Parathyroid adenoma (tissue), 2 donors: ENCODE measurements around the gene SMARCC2.
"Not testable (repeated sequence)": the region's sequence is repeated elsewhere in the genome, so short reads cannot be mapped to it uniquely, and the experiment has no call there.

Source experiments
- H2AFZ ChIP-seq: fragments of 300-600 bp; sonication (generic); one replicate; pipeline ENCODE4 v1.7.0; 2017; ENCODE audit warnings: antibody characterized with exemption, mild to moderate bottlenecking
- H3K27ac ChIP-seq: fragments of 300-600 bp; sonication (generic); one replicate; pipeline ENCODE4 v1.7.0; 2017
- H3K27me3 ChIP-seq: fragments of 300-600 bp; sonication (generic); one replicate; pipeline ENCODE4 v1.7.0; 2017; ENCODE audit warnings: low read length; ENCODE audit not compliant: control insufficient read depth, insufficient read depth
- H3K36me3 ChIP-seq: fragments of 300-600 bp; sonication (generic); one replicate; pipeline ENCODE4 v1.7.0; 2017; ENCODE audit warnings: low read length; ENCODE audit not compliant: control insufficient read depth, insufficient read depth
- H3K4me1 ChIP-seq: fragments of 300-600 bp; sonication (generic); one replicate; pipeline ENCODE4 v1.7.0; 2017; ENCODE audit warnings: control low read depth
- H3K4me2 ChIP-seq: fragments of 300-600 bp; sonication (generic); one replicate; pipeline ENCODE4 v1.7.0; 2017; ENCODE audit warnings: low read length
- H3K4me3 ChIP-seq: fragments of 300-600 bp; sonication (generic); one replicate; pipeline ENCODE4 v1.7.0; 2017; ENCODE audit warnings: low read depth, low read length
- H3K79me2 ChIP-seq: fragments of 300-600 bp; sonication (generic); one replicate; pipeline ENCODE4 v1.7.0; 2017; ENCODE audit warnings: control low read depth
- H3K9ac ChIP-seq: fragments of 300-600 bp; sonication (generic); one replicate; pipeline ENCODE4 v1.7.0; 2017; ENCODE audit warnings: mild to moderate bottlenecking
- H3K9me3 ChIP-seq: fragments of 300-600 bp; sonication (generic); one replicate; pipeline ENCODE4 v1.7.0; 2017; ENCODE audit warnings: low read length; ENCODE audit not compliant: control insufficient read depth
- TF ChIP-seq, protein P1 (sequence below): fragments of 300-600 bp; sonication (generic); IDR thresholded peaks from one replicate; pipeline ENCODE4 v1.7.0; 2017; ENCODE audit warnings: antibody characterized with exemption, mild to moderate bottlenecking
- donor health status: primary hyperparathyroidism.

SMARCC2 gene

GRCh38 chr12:56197921-56198635 lies 8.8 kb upstream of the SMARCC2 start:
- no peak overlapping the region for H3K4me2 ChIP-seq
- no peaks in the 10 kb centered on the region for H3K36me3 ChIP-seq
- H3K79me2 ChIP-seq, result no peaks in the 10 kb centered on the region
- H3K27me3 ChIP-seq, result no peaks in the 10 kb centered on the region
- no peaks in the 10 kb centered on the region for H3K4me1 ChIP-seq
- no peak overlapping the region for H3K9ac ChIP-seq
- no peak overlapping the region for H3K4me3 ChIP-seq
- TF ChIP-seq, protein P1, sequence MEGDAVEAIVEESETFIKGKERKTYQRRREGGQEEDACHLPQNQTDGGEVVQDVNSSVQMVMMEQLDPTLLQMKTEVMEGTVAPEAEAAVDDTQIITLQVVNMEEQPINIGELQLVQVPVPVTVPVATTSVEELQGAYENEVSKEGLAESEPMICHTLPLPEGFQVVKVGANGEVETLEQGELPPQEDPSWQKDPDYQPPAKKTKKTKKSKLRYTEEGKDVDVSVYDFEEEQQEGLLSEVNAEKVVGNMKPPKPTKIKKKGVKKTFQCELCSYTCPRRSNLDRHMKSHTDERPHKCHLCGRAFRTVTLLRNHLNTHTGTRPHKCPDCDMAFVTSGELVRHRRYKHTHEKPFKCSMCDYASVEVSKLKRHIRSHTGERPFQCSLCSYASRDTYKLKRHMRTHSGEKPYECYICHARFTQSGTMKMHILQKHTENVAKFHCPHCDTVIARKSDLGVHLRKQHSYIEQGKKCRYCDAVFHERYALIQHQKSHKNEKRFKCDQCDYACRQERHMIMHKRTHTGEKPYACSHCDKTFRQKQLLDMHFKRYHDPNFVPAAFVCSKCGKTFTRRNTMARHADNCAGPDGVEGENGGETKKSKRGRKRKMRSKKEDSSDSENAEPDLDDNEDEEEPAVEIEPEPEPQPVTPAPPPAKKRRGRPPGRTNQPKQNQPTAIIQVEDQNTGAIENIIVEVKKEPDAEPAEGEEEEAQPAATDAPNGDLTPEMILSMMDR, result no peak
- no peaks in the 10 kb centered on the region for H3K9me3 ChIP-seq
- H2AFZ ChIP-seq, result no peak overlapping the region
- H3K27ac ChIP-seq, result no peak overlapping the region

DNA sequence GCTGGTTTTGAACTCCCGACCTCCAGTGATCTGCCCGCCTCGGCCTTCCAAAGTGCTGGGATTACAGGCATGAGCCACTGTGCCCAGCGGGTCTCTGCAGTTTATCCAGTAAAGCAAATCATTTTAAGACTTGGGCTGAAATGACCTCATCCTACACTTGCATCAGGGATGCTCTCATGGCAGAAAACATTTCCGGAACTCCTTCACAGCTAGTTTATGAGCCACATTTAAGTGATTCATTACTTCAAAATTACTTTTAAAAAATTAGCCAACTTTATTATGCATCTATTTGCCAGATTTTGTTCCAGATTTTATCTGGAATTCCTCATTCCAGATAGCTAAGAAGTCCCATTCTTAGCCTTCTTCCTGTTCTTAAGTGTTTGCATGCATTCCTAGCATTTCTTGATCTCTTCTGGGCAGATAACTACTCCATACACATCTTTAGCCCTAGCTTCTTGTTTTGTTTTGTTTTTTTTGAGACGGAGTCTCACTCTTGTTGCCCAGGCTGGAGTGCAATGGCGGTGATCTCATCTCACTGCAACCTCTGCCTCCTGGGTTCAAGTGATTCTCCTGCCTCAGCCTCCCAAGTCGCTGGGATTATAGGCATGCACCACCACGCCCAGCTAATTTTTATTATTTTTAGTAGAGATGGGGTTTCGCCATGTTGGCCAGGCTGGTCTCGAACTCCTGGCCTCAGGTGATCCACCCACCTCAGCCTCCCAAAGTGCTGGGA lies 7.7 kb upstream of the SMARCC2 start:
- H3K4me2 ChIP-seq, H3K4me3 ChIP-seq, H3K36me3 ChIP-seq, H3K9ac ChIP-seq, H3K27ac ChIP-seq, H2AFZ ChIP-seq, H3K4me1 ChIP-seq, H3K27me3 ChIP-seq, H3K79me2 ChIP-seq, H3K9me3 ChIP-seq: not testable (repeated sequence)

DNA sequence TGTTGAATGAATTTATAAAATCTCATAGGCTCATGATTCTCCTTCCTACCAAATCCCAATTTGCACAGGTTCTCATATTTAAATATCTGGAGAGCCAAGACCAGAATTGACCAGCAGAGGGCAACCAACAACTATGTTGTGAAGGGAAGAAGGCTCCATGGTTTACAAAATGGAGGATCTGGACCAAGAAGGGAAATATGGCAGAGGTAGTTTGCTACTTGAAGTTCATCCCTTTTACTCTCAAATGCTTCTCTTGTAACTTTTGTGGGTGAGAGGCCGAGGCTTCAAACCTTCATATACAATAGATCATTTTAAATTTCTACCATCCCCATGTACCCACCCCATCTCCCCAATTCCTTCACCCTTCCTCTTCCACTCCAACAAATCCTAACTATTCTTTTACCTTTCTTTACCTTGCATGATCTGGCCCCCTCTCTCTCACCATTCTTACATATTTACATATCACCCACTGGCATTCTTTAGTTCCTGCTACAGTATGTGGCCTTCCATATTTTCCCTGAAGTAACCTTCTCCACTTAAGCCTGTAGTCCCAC lies 3.8 kb upstream of the SMARCC2 start:
- no peak overlapping the region for H3K27ac ChIP-seq
- TF ChIP-seq, protein P1, result peak; percentile 95
- H3K79me2 ChIP-seq, result peaks cover 10% of the 10 kb centered on the region
- H3K27me3 ChIP-seq, result no peaks in the 10 kb centered on the region
- H3K4me2 ChIP-seq, result no peak overlapping the region
- H3K4me3 ChIP-seq, result no peak overlapping the region
- H3K36me3 ChIP-seq, result no peaks in the 10 kb centered on the region
- H3K9me3 ChIP-seq, result no peaks in the 10 kb centered on the region
- peak overlapping the region; percentile 77 for H2AFZ ChIP-seq
- no peak overlapping the region for H3K9ac ChIP-seq
- peaks cover 6% of the 10 kb centered on the region for H3K4me1 ChIP-seq

DNA sequence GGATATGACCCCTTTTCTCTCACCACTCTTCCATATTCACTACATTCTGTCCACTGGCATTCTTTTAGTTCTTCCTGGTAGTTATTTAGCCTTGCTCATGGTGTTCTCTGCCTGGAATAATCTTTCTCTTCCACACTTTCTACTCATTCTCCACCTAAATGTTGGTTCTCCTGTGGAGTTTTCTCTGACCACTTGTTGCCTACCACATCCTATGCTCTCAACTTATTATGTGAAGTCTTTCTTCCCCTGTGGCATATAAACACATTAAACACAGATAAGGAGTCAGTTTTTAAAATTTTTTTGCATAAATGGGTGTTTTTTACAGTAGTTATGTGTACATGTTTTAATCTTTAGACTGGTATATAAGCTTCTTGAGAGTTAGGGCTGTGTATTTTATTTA lies 3.3 kb upstream of the SMARCC2 start:
- peaks cover 6% of the 10 kb centered on the region for H3K4me1 ChIP-seq
- H3K9ac ChIP-seq, result no peak overlapping the region
- H3K27ac ChIP-seq, result no peak overlapping the region
- H3K27me3 ChIP-seq, result no peaks in the 10 kb centered on the region
- H2AFZ ChIP-seq, result no peak overlapping the region
- no peak overlapping the region for H3K4me2 ChIP-seq
- TF ChIP-seq, protein P1, result no peak
- H3K79me2 ChIP-seq, result peaks cover 10% of the 10 kb centered on the region
- no peaks in the 10 kb centered on the region for H3K36me3 ChIP-seq
- H3K4me3 ChIP-seq, result no peak overlapping the region
- no peaks in the 10 kb centered on the region for H3K9me3 ChIP-seq

DNA sequence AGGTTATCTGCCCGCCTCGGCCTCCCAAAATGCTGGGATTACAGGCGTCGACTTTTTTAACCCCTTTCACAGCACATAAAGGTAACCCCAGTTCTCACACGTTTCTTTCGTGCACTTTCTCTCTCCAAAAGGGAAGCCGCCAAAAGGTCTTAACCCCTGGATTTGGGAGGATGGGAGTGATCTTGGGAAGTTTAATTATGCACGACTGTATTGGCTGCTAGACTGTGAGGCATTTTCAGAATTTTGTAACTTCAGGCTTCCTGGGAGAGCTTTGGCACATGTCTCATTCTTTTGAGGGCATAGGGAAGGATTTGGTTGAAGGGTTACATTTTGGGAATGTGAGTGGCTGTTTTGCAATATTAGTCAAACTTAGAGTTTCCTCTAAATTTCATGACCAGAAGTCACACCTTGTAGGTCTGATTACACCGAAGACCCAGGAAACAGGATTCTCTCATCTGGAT lies 1.4 kb upstream of the SMARCC2 start:
- peaks cover 6% of the 10 kb centered on the region for H3K4me1 ChIP-seq
- TF ChIP-seq, protein P1, result no peak
- peak overlapping the region; percentile 80 for H3K4me2 ChIP-seq
- peak overlapping the region; percentile 100 for H2AFZ ChIP-seq
- H3K79me2 ChIP-seq, result peaks cover 10% of the 10 kb centered on the region
- no peaks in the 10 kb centered on the region for H3K9me3 ChIP-seq
- peak overlapping the region; percentile 73 for H3K4me3 ChIP-seq
- H3K27ac ChIP-seq, result peak overlapping the region; percentile 94
- H3K27me3 ChIP-seq, result no peaks in the 10 kb centered on the region
- no peaks in the 10 kb centered on the region for H3K36me3 ChIP-seq
- H3K9ac ChIP-seq, result no peak overlapping the region
